Neural cell (in vitro differentiated cells): ENCODE measurements around the gene SNRNP40. TPM values are rescaled to one million over a fixed set of nuclear protein-coding genes. Genes with fewer than 3 reads are reported as not detected.

Experiments used
- H2AFZ ChIP-seq: fragments of 200-600, 300-800 bp; sonication (generic), shearing (Covaris generic); 2 replicates; pipeline ENCODE4 v1.6.0; 2014; ENCODE audit warnings: low read depth, mild to moderate bottlenecking, antibody characterized with exemption, low read length, moderate library complexity
- H3F3A ChIP-seq: fragments of 200-600 bp; shearing (Covaris generic); 2 replicates; pipeline ENCODE4 v1.6.1; 2016; ENCODE audit warnings: mild to moderate bottlenecking, moderate library complexity, mixed read lengths, antibody characterized with exemption, low read length; ENCODE audit not compliant: insufficient read depth, poor library complexity, severe bottlenecking
- H3K27ac ChIP-seq: fragments of 200-600, 300-800 bp; sonication (generic), shearing (Covaris generic); 2 replicates; pipeline ENCODE4 v1.5.1; 2014; ENCODE audit warnings: mild to moderate bottlenecking, low read length, moderate library complexity
- H3K27me3 ChIP-seq: fragments of 300-800, 200-600 bp; sonication (generic), shearing (Covaris generic); 2 replicates; pipeline ENCODE4 v1.6.0; 2014; ENCODE audit warnings: mild to moderate bottlenecking, low read depth, low read length, moderate library complexity; ENCODE audit not compliant: insufficient read depth
- H3K36me3 ChIP-seq: fragments of 300-800, 200-600 bp; sonication (generic), shearing (Covaris generic); 2 replicates; pipeline ENCODE4 v1.5.1; 2014; ENCODE audit warnings: mild to moderate bottlenecking, antibody characterized with exemption, low read length, moderate library complexity; ENCODE audit not compliant: insufficient read depth
- H3K4me2 ChIP-seq: fragments of 300-800, 200-600 bp; sonication (generic), shearing (Covaris generic); 2 replicates; pipeline ENCODE4 v1.6.0; 2014; ENCODE audit warnings: mild to moderate bottlenecking, low read length
- H3K4me3 ChIP-seq: fragments of 300-800, 200-600 bp; sonication (generic), shearing (Covaris generic); 2 replicates; pipeline ENCODE4 v1.5.1; 2014; ENCODE audit warnings: mild to moderate bottlenecking, low read length, moderate library complexity
- H3K79me2 ChIP-seq: fragments of 200-600 bp; shearing (Covaris generic); replicated peaks from 2 replicates; pipeline ENCODE4 v1.6.0; 2014; ENCODE audit warnings: mild to moderate bottlenecking, low read length, moderate library complexity; ENCODE audit not compliant: insufficient read depth
- H3K9ac ChIP-seq: fragments of 300-800, 200-600 bp; sonication (generic), shearing (Covaris generic); 2 replicates; pipeline ENCODE4 v1.6.1; 2016; ENCODE audit warnings: mild to moderate bottlenecking, low read length, mixed read lengths
- H3K9me2 ChIP-seq: fragments of 200-600 bp; shearing (Covaris generic); 2 replicates; pipeline ENCODE4 v1.6.1; 2016; ENCODE audit warnings: mild to moderate bottlenecking, low read length, mixed read lengths; ENCODE audit not compliant: insufficient read depth
- H3K9me3 ChIP-seq: fragments of 200-600, 300-800 bp; sonication (generic), shearing (Covaris generic); 2 replicates; pipeline ENCODE4 v1.6.1; 2016; ENCODE audit warnings: mild to moderate bottlenecking, mixed run types, low read length, moderate library complexity, mixed read lengths
- H4K20me1 ChIP-seq: fragments of 200-600 bp; shearing (Covaris generic); 2 replicates; pipeline ENCODE4 v1.6.1; 2016; ENCODE audit warnings: mild to moderate bottlenecking, mixed run types; ENCODE audit not compliant: insufficient read depth
- CTCF ChIP-seq: fragments of 450-650 bp; IDR thresholded peaks from 2 replicates; pipeline ENCODE4 v1.5.1; 2014; ENCODE audit warnings: antibody characterized with exemption, mild to moderate bottlenecking, moderate library complexity; ENCODE audit not compliant: poor library complexity, severe bottlenecking
- EP300 ChIP-seq: fragments of 450-650 bp; conservative IDR thresholded peaks from 2 replicates; pipeline ENCODE4 v1.6.1; 2014; ENCODE audit warnings: antibody characterized with exemption, mild to moderate bottlenecking, moderate library complexity; ENCODE audit not compliant: poor library complexity, severe bottlenecking
- EZH2 ChIP-seq: fragments of 200-600, 300-800 bp; shearing (Covaris generic), sonication (generic); IDR thresholded peaks from 2 replicates; pipeline ENCODE4 v1.6.1; 2014; ENCODE audit warnings: antibody characterized with exemption, low read length, borderline replicate concordance, mild to moderate bottlenecking; ENCODE audit not compliant: insufficient read depth, poor library complexity, severe bottlenecking
- MXI1 ChIP-seq: fragments of 450-650 bp; conservative IDR thresholded peaks from 2 replicates; pipeline ENCODE4 v1.6.1; 2014; ENCODE audit warnings: antibody characterized with exemption, mild to moderate bottlenecking; ENCODE audit not compliant: poor library complexity, severe bottlenecking
- POLR2AphosphoS5 ChIP-seq: IDR thresholded peaks from 2 replicates; pipeline ENCODE4 v1.6.1; 2012
- RAD21 ChIP-seq: fragments of 450-650 bp; conservative IDR thresholded peaks from 2 replicates; pipeline ENCODE4 v1.6.1; 2014; ENCODE audit warnings: antibody characterized with exemption, mild to moderate bottlenecking, moderate library complexity
- REST ChIP-seq: IDR thresholded peaks from 2 replicates; pipeline ENCODE4 v1.6.1; 2012; ENCODE audit warnings: borderline replicate concordance
- SMC3 ChIP-seq: fragments of 450-650 bp; conservative IDR thresholded peaks from 2 replicates; pipeline ENCODE4 v1.6.1; 2014; ENCODE audit warnings: antibody characterized with exemption, mild to moderate bottlenecking, moderate library complexity; ENCODE audit not compliant: poor library complexity
- TAF1 ChIP-seq: IDR thresholded peaks from 2 replicates; pipeline ENCODE4 v1.6.1; 2012; ENCODE audit warnings: low read depth
- polyA plus RNA-seq: library from polyadenylated mRNA; depleted of rRNA; stranded (reverse); fragments of >200 nt; gene quantifications from 2 replicates; pipeline ENCODE4 v1.2.3, GENCODE V29; 2014

Gene SNRNP40
- polyA plus RNA-seq, 1 donor from 2014 or later, result 87.2 TPM

GRCh38 chr1:31272369-31272768 lies 24.2 kb downstream of the SNRNP40 start:
- Histone ChIP-seq H3K9me2 (no peaks in the 10 kb centered on the region), H3K9me3 (no peaks in the 10 kb centered on the region), H3K36me3 (peaks cover 8% of the 10 kb centered on the region), H3K4me2 (no peak overlapping the region), H2AFZ (no peak overlapping the region), H3K27ac (no peak overlapping the region), H3K4me3 (no peak overlapping the region), H3K79me2 (no peaks in the 10 kb centered on the region), H3K27me3 (no peaks in the 10 kb centered on the region), H4K20me1 (no peaks in the 10 kb centered on the region), H3K9ac (no peak overlapping the region), H3F3A (no peaks in the 10 kb centered on the region)
- TF ChIP-seq EZH2 (no peak), TAF1 (no peak), REST (no peak), EP300 (no peak), RAD21 (no peak), CTCF (no peak), MXI1 (no peak), POLR2AphosphoS5 (no peak), SMC3 (no peak)

- no peak overlapping the region for H3K9ac ChIP-seq
- no peaks in the 10 kb centered on the region for H3K79me2 ChIP-seq
- no peaks in the 10 kb centered on the region for H3K9me3 ChIP-seq
- H3K27ac ChIP-seq, result no peak overlapping the region
- H3F3A ChIP-seq, result no peaks in the 10 kb centered on the region
- no peak for TF ChIP-seq POLR2AphosphoS5
- TF ChIP-seq RAD21, result no peak
- no peak for TF ChIP-seq CTCF
- no peaks in the 10 kb centered on the region for H4K20me1 ChIP-seq
- no peak overlapping the region for H3K4me3 ChIP-seq
- no peaks in the 10 kb centered on the region for H3K9me2 ChIP-seq
- no peaks in the 10 kb centered on the region for H3K27me3 ChIP-seq
- peaks cover 8% of the 10 kb centered on the region for H3K36me3 ChIP-seq
- no peak overlapping the region for H3K4me2 ChIP-seq
- no peak overlapping the region for H2AFZ ChIP-seq
These were observed 30.0 kb downstream of the SNRNP40 start for GRCh38 chr1:31266547-31266946.
